ENCODE data around the gene MEIOC. TPM values are rescaled to one million over a fixed set of nuclear protein-coding genes. Genes with fewer than 3 reads are reported as not detected.

MEIOC gene
- 0.28 and 0.36 TPM in 2 replicates for total RNA-seq (2012; rRNA removed)
- polyA plus RNA-seq (2012; rRNA removed): 0.27 and 0.37 TPM in 2 replicates
- 0.32 and 0.90 TPM in 2 replicates for polyA plus RNA-seq (2012; cell fraction: cytosol; rRNA removed)
- polyA plus RNA-seq (2012; cell fraction: nucleus; rRNA removed; ENCODE audit: low replicate concordance): 0.23 and 0.31 TPM in 2 replicates
- Bru-seq, nascent RNA: percentile 5 among the genes with signal in this experiment
- percentile 4 among the genes with signal in this experiment for BruChase-seq, experiment 1, labeled RNA remaining after a 6-hour chase
- BruChase-seq, experiment 2, labeled RNA remaining after a 2-hour chase: percentile 10 among the genes with signal in this experiment
- long read RNA-seq, partial matches to known transcripts: 0 of 1 reads
- long read RNA-seq, other reads (novel, unspliced or antisense): 1 of 1 reads

- Histone ChIP-seq H4K91ac (ENCODE audit: insufficient read depth, low read depth, low read length) (no peak within 1 kb of the TSS), H3K4me2 (ENCODE audit: low read depth, low read length) (peak within 1 kb of the TSS; percentile 77), H4K20me1 (ENCODE audit: insufficient read depth, low read length) (no peaks in the 10 kb centered on the region), H3K23ac (ENCODE audit: low read depth, low read length) (no peak within 1 kb of the TSS), H3K9ac (ENCODE audit: low read depth, low read length) (no peak within 1 kb of the TSS), H4K8ac (ENCODE audit: low read depth in 2 of 2, low read length in 2 of 2) (no peak within 1 kb of the TSS), H2AFZ (replicated peaks; ENCODE audit: low read length, poor library complexity) (peak within 1 kb of the TSS; percentile 93), H3K27me3 (ENCODE audit: control insufficient read depth, insufficient read depth, low read length) (peaks cover 26% of the 10 kb centered on the region), H3K9me1 (ENCODE audit: insufficient read depth, low read length) (no peaks in the 10 kb centered on the region), H4K5ac (ENCODE audit: low read depth, low read length) (no peak within 1 kb of the TSS), H3K18ac (ENCODE audit: low read depth, low read length) (no peak within 1 kb of the TSS), H3K56ac (ENCODE audit: extremely low read depth, insufficient read depth, low read length) (no peak within 1 kb of the TSS), H3K4ac (ENCODE audit: low read depth, low read length) (no peak within 1 kb of the TSS), H2AK5ac (ENCODE audit: low read depth, low read length) (no peak within 1 kb of the TSS), H3K79me1 (ENCODE audit: low read depth in 1 of 2, low read length in 2 of 2) (no peaks in the 10 kb centered on the region), H3K4me3 (ENCODE audit: insufficient read depth, low read depth, low read length) (peak within 1 kb of the TSS; percentile 41), H3K27ac (ENCODE audit: insufficient read depth, low read length) (no peak within 1 kb of the TSS), H2BK15ac (ENCODE audit: low read depth, low read length) (no peak within 1 kb of the TSS), H3K36me3 (ENCODE audit: control insufficient read depth, insufficient read depth, low read length) (no peaks in the 10 kb centered on the region), H2AK9ac (replicated peaks; ENCODE audit: low read depth, low read length, poor library complexity) (no peak within 1 kb of the TSS), H2BK120ac (ENCODE audit: low read depth, low read length) (no peak within 1 kb of the TSS), H3K9me3 (ENCODE audit: control insufficient read depth, insufficient read depth, low read length) (peaks cover 10% of the 10 kb centered on the region), H2BK5ac (ENCODE audit: low read depth, low read length, poor library complexity, severe bottlenecking) (no peak within 1 kb of the TSS), H3K14ac (replicated peaks; ENCODE audit: low read depth, low read length) (no peak within 1 kb of the TSS), H2BK20ac (ENCODE audit: low read depth, low read length) (no peak within 1 kb of the TSS), H3K4me1 (ENCODE audit: control insufficient read depth, insufficient read depth, low read length) (no peaks in the 10 kb centered on the region)
- ChIA-PET CTCF (no interaction called here), POLR2A (ENCODE audit: unreplicated experiment) (no interaction called here)
- TF ChIP-seq ELK1 (IDR thresholded peaks at IDR 0.05; ENCODE audit: borderline replicate concordance, low read depth, low read length): no peak
- no peak for TF ChIP-seq CEBPB (IDR thresholded peaks at IDR 0.05; ENCODE audit: low read depth, low read length)
- 0 out of 2 replicates have a peak, but pooled peaks have one; percentile 5 for TF ChIP-seq CTCF (conservative IDR thresholded peaks at IDR 0.05; ENCODE audit: low read depth, low read length)
- no peak for TF ChIP-seq BHLHE40 (IDR thresholded peaks at IDR 0.05; ENCODE audit: low read depth, low read length)
- TF ChIP-seq POLR2A (IDR thresholded peaks at IDR 0.05; ENCODE audit: low read depth, low read length): no peak
- TF ChIP-seq RCOR1 (IDR thresholded peaks at IDR 0.05; ENCODE audit: insufficient replicate concordance, low read length): no peak
- no peak for TF ChIP-seq NFE2L2 (IDR thresholded peaks at IDR 0.05; ENCODE audit: low read depth, low read length)
- no peak for TF ChIP-seq RFX5 (IDR thresholded peaks at IDR 0.05; ENCODE audit: low read depth, low read length)
- dilution Hi-C loops (cut with HindIII; ENCODE audit: low sequenced_read_pairs, unreplicated experiment) (no loop called here), intact Hi-C loops (cut with micrococcal nuclease) (no loop called here), in situ Hi-C loops (cut with MboI; ENCODE audit: low sequenced_read_pairs) (no loop called here)
- peak; percentile 72 for ATAC-seq (ENCODE audit: low read depth)
- WGBS, 2 experiments (ENCODE audit: extremely low coverage in 2 of 2, insufficient read length in 1 of 2): 18% methylated on average over 13 of the region's 57 CpGs; no CpG with 5 or more reads in 1 of the 2 experiments
- peak; percentile 6 for DNase-seq
- BruUV-seq (replicated peaks): no TSS peak
Measured at GRCh38 chr17:44655983-44656710, at the start of gene MEIOC. TSS of gene MEIOC (plus strand) at chr17:44656468. CDS start at chr17:44656614, 146 bp downstream.

Measured in IMR-90 (cell line).